Thymus (tissue), 11 donors: Measurements from ENCODE around the gene HAND1. TPM values are rescaled to one million over a fixed set of nuclear protein-coding genes. Genes with fewer than 3 reads are reported as not detected.

Experiments used
- DNase-seq, 9 donors: peaks; one replicate each; pipeline ENCODE4 v3.0.0-alpha.2; 2013; ENCODE audit warnings: low spot score in 9 of 9, low read depth in 6 of 9, missing footprints in 1 of 9
- H3K27ac ChIP-seq, 2 donors: one replicate each; pipeline ENCODE4 v1.5.1; 2013; ENCODE audit warnings: control low read depth in 1 of 2, low read depth in 1 of 2, low read length in 1 of 2, mild to moderate bottlenecking in 1 of 2, moderate library complexity in 1 of 2
- H3K27me3 ChIP-seq, 2 donors: one replicate each; pipeline ENCODE4 v1.5.1; 2013; ENCODE audit warnings: low read length in 1 of 2; ENCODE audit not compliant: control insufficient read depth in 2 of 2, insufficient read depth in 1 of 2
- H3K36me3 ChIP-seq, 2 donors: one replicate each; pipeline ENCODE4 v1.5.1; 2013; ENCODE audit warnings: low read length in 1 of 2, mild to moderate bottlenecking in 1 of 2, moderate library complexity in 1 of 2; ENCODE audit not compliant: control insufficient read depth in 2 of 2, insufficient read depth in 2 of 2
- H3K4me1 ChIP-seq, 2 donors: one replicate each; pipeline ENCODE4 v1.5.1; 2013; ENCODE audit warnings: low read length in 2 of 2; ENCODE audit not compliant: control insufficient read depth in 2 of 2, insufficient read depth in 2 of 2
- H3K4me3 ChIP-seq, 2 donors: one replicate each; pipeline ENCODE4 v1.5.1; 2013; ENCODE audit warnings: low read length in 2 of 2, control low read depth in 1 of 2, mild to moderate bottlenecking in 1 of 2
- H3K9me3 ChIP-seq, 2 donors: one replicate each; pipeline ENCODE4 v1.5.1; 2013; ENCODE audit warnings: low read length in 1 of 2, mild to moderate bottlenecking in 1 of 2; ENCODE audit not compliant: control insufficient read depth in 2 of 2, insufficient read depth in 1 of 2
- WGBS: extraction: QIAGEN DNeasy Blood & Tissue Kit; methylation state at CpG from one replicate; pipeline ENCODE4 v1.1.7; 2013; 5-methylcytosine and 5-hydroxymethylcytosine counted together
- polyA plus RNA-seq: library from polyadenylated mRNA; stranded (reverse); fragments of 200-250 nt; gene quantifications from one replicate; pipeline ENCODE4 v1.2.3, GENCODE V29; 2013
- total RNA-seq: library from RNA; stranded (reverse); fragments of 120-200 nt; gene quantifications from one replicate; pipeline ENCODE4 v1.2.4, GENCODE V29; 2013
- donor health status: healthy.

The HAND1 gene
- total and polyA plus RNA-seq, 2 donors, result 0.19 to 0.68 TPM

GRCh38 chr5:154509784-154510555 is 31.9 kb upstream of the HAND1 start:
- H3K36me3 ChIP-seq, result no peaks in the 10 kb centered on the region
- WGBS, result 91% methylated on average over 5 of the region's 5 CpGs
- H3K9me3 ChIP-seq, result no peaks in the 10 kb centered on the region
- no peaks in the 10 kb centered on the region for H3K4me1 ChIP-seq
- no peak overlapping the region for H3K4me3 ChIP-seq
- H3K27me3 ChIP-seq, result peaks cover 0 to 21% of the 10 kb centered on the region in 2 donors
- no peak for DNase-seq
- H3K27ac ChIP-seq, result no peak overlapping the region

GRCh38 chr5:154508114-154508513 is 30.1 kb upstream of the HAND1 start:
- H3K4me3 ChIP-seq, result no peak overlapping the region
- H3K36me3 ChIP-seq, result no peaks in the 10 kb centered on the region
- H3K4me1 ChIP-seq, result no peaks in the 10 kb centered on the region
- H3K27me3 ChIP-seq, result peaks cover 0 to 20% of the 10 kb centered on the region in 2 donors
- H3K9me3 ChIP-seq, result no peaks in the 10 kb centered on the region
- no peak for DNase-seq
- no peak overlapping the region for H3K27ac ChIP-seq
- WGBS, result 91% methylated on average over 2 of the region's 2 CpGs

GRCh38 chr5:154506716-154507080 is 28.7 kb upstream of the HAND1 start:
- Histone ChIP-seq H3K27ac (no peak overlapping the region), H3K9me3 (no peaks in the 10 kb centered on the region), H3K27me3 (peaks cover 0 to 26% of the 10 kb centered on the region in 2 donors), H3K4me1 (no peaks in the 10 kb centered on the region), H3K36me3 (no peaks in the 10 kb centered on the region), H3K4me3 (no peak overlapping the region)
- 90% methylated on average over 11 of the region's 11 CpGs for WGBS
- DNase-seq, result no peak

GRCh38 chr5:154506049-154506715 is 28.2 kb upstream of the HAND1 start:
- Histone ChIP-seq H3K4me3 (no peak overlapping the region), H3K36me3 (no peaks in the 10 kb centered on the region), H3K4me1 (no peaks in the 10 kb centered on the region), H3K9me3 (no peaks in the 10 kb centered on the region), H3K27me3 (peaks cover 0 to 27% of the 10 kb centered on the region in 2 donors), H3K27ac (no peak overlapping the region)
- 86% methylated on average over 8 of the region's 8 CpGs for WGBS
- no peak for DNase-seq

GRCh38 chr5:154505567-154505966 is 27.5 kb upstream of the HAND1 start:
- H3K36me3 ChIP-seq, result no peaks in the 10 kb centered on the region
- no peak overlapping the region for H3K27ac ChIP-seq
- H3K4me1 ChIP-seq, result no peaks in the 10 kb centered on the region
- 94% methylated on average over 10 of the region's 10 CpGs for WGBS
- H3K4me3 ChIP-seq, result no peak overlapping the region
- no peaks in the 10 kb centered on the region for H3K9me3 ChIP-seq
- DNase-seq, result no peak
- H3K27me3 ChIP-seq, result peaks cover 0 to 26% of the 10 kb centered on the region in 2 donors

GRCh38 chr5:154503698-154504039 is 25.6 kb upstream of the HAND1 start:
- H3K4me1 ChIP-seq, result no peaks in the 10 kb centered on the region
- no peaks in the 10 kb centered on the region for H3K9me3 ChIP-seq
- no peak overlapping the region for H3K27ac ChIP-seq
- 96% methylated on average over 2 of the region's 2 CpGs for WGBS
- DNase-seq, result no peak
- no peak overlapping the region for H3K4me3 ChIP-seq
- peaks cover 0 to 32% of the 10 kb centered on the region in 2 donors for H3K27me3 ChIP-seq
- no peaks in the 10 kb centered on the region for H3K36me3 ChIP-seq

- WGBS, result 97% methylated on average over 1 of the region's 1 CpG
Observed at GRCh38 chr5:154502180-154502579, 24.2 kb upstream of the HAND1 start.

GRCh38 chr5:154501566-154501965 is 23.5 kb upstream of the HAND1 start:
- H3K4me1 ChIP-seq, result no peaks in the 10 kb centered on the region
- H3K36me3 ChIP-seq, result no peaks in the 10 kb centered on the region
- no peak overlapping the region for H3K27ac ChIP-seq
- peaks cover 0 to 37% of the 10 kb centered on the region in 2 donors for H3K27me3 ChIP-seq
- no peak overlapping the region for H3K4me3 ChIP-seq
- no peak for DNase-seq
- no peaks in the 10 kb centered on the region for H3K9me3 ChIP-seq
- 79% methylated on average over 2 of the region's 2 CpGs for WGBS

More at GRCh38 chr5:154502180-154502579, 24.2 kb upstream of the HAND1 start:
- no peak for DNase-seq
- Histone ChIP-seq H3K27ac (no peak overlapping the region), H3K36me3 (no peaks in the 10 kb centered on the region), H3K4me3 (no peak overlapping the region), H3K9me3 (no peaks in the 10 kb centered on the region), H3K27me3 (peaks cover 0 to 36% of the 10 kb centered on the region in 2 donors), H3K4me1 (no peaks in the 10 kb centered on the region)

- Histone ChIP-seq H3K27me3 (peaks cover 6 to 44% of the 10 kb centered on the region in 2 donors), H3K36me3 (no peaks in the 10 kb centered on the region), H3K27ac (no peak overlapping the region), H3K4me1 (no peaks in the 10 kb centered on the region), H3K4me3 (no peak overlapping the region), H3K9me3 (no peaks in the 10 kb centered on the region)
- no peak for DNase-seq
- 94% methylated on average over 2 of the region's 2 CpGs for WGBS
Observed at GRCh38 chr5:154498994-154499393, 21.0 kb upstream of the HAND1 start.
